HG03060 (cell line): ENCODE measurements around the gene NAA10.
"Not testable (repeated sequence)": the region's sequence is repeated elsewhere in the genome, so short reads cannot be mapped to it uniquely, and the experiment has no call there.

Experiments used
- ATAC-seq: cut with Tn5 transposase; IDR thresholded peaks from one replicate; pipeline ENCODE4 v1.9.1; 2021; ENCODE audit warnings: low read depth, moderate number of reproducible peaks; ENCODE audit not compliant: unreplicated experiment

Gene NAA10

GRCh38 chrX:153934762-153935325, at the start of gene NAA10:
TSS of gene NAA10 (minus strand) at chrX:153935037. CDS start at chrX:153934904, 133 bp downstream.
- ATAC-seq, result no peak

GRCh38 chrX:153983321-153983801, 48.5 kb upstream of the NAA10 start:
- ATAC-seq, result no peak

- no peak for ATAC-seq
Observed at GRCh38 chrX:153981771-153982533, 47.1 kb upstream of the NAA10 start.

- ATAC-seq, result no peak
Observed at GRCh38 chrX:153981231-153981630, 46.4 kb upstream of the NAA10 start.

GRCh38 chrX:153980394-153980793, 45.6 kb upstream of the NAA10 start:
- not testable (repeated sequence) for ATAC-seq

GRCh38 chrX:153974726-153975286, 40.0 kb upstream of the NAA10 start:
- ATAC-seq, result no peak

- ATAC-seq, result no peak
Observed at GRCh38 chrX:153974003-153974725, 39.3 kb upstream of the NAA10 start.

- no peak for ATAC-seq
Observed at GRCh38 chrX:153973127-153974002, 38.5 kb upstream of the NAA10 start.

GRCh38 chrX:153972368-153973126, 37.7 kb upstream of the NAA10 start, which contains the start of gene TMEM187:
TSS of gene TMEM187 (plus strand) at chrX:153972754. CDS start at chrX:153982063, 9,309 bp downstream.
- ATAC-seq, result no peak

- no peak for ATAC-seq
Observed at GRCh38 chrX:153971450-153972367, 36.9 kb upstream of the NAA10 start, which contains the start of gene HCFC1. TSS of gene HCFC1 (minus strand) at chrX:153971818. CDS start at chrX:153970840, 978 bp downstream.

- ATAC-seq, result no peak
Observed at GRCh38 chrX:153971124-153971449, 36.2 kb upstream of the NAA10 start.

- ATAC-seq, result no peak
Observed at GRCh38 chrX:153970357-153971123, 35.7 kb upstream of the NAA10 start.

GRCh38 chrX:153969904-153970356, 35.1 kb upstream of the NAA10 start:
- no peak for ATAC-seq

GRCh38 chrX:153969125-153969903, 34.5 kb upstream of the NAA10 start:
- no peak for ATAC-seq

- ATAC-seq, result no peak
Observed at GRCh38 chrX:153968754-153969124, 33.9 kb upstream of the NAA10 start.

- no peak for ATAC-seq
Observed at GRCh38 chrX:153968255-153968654, 33.4 kb upstream of the NAA10 start.
